Erythroblast (primary cell): Measurements from ENCODE around the gene AKAP1.

ENCODE experiments used
- GATA1 ChIP-seq: IDR thresholded peaks from 2 replicates; pipeline ENCODE4 v1.6.1; 2011; ENCODE audit warnings: low read depth, mild to moderate bottlenecking, control low read depth, low read length, moderate library complexity
- POLR2A ChIP-seq: IDR thresholded peaks from 2 replicates; pipeline ENCODE4 v1.6.1; 2011; ENCODE audit warnings: mild to moderate bottlenecking, low read length

DNA sequence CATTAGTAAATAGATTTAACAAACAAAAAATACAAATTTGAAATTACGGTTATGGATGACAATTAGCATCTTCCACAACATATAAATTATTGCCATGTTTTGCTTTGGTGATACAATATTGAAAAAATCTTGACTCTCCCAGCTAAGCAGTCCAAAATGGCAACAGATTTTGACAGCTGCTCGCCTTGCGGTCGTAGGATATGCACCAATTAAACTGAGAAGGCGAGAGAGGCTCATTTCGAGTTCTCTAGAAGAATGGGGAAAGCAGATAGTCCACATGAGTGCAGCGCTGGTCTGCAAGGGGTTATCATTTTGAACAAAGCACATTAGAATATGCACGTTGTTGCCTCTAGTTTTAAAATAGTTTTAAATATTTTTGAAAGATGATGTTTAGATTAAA is 55.3 kb downstream of the AKAP1 start:
- TF ChIP-seq POLR2A (no peak), GATA1 (no peak)
